ENCODE measurements around the gene KCNC2. TPM values are rescaled to one million over a fixed set of nuclear protein-coding genes. Genes with fewer than 3 reads are reported as not detected.

KCNC2 gene
- total RNA-seq, 2 donors from 2014 or later, result not detected

- Mint-ChIP-seq H3K4me3 (no peak overlapping the region), H3K27ac (no peak overlapping the region), H3K36me3 (ENCODE audit: low read depth) (no peaks in the 10 kb centered on the region), H3K27me3 (ENCODE audit: insufficient read depth) (no peaks in the 10 kb centered on the region), H3K9me3 (no peaks in the 10 kb centered on the region), H3K4me1 (no peaks in the 10 kb centered on the region)
- no peaks in the 10 kb centered on the region for H3K36me3 ChIP-seq (ENCODE audit: control insufficient read depth, insufficient read depth, low read length)
- 94% methylated on average over 2 of the region's 2 CpGs; no CpG with 5 or more reads in 1 of the 2 experiments for WGBS, 2 experiments (ENCODE audit: insufficient coverage in 1 of 2, insufficient read length in 1 of 2)
- H3K4me3 ChIP-seq (ENCODE audit: low read length), result no peak overlapping the region
- DNase-seq, result no peak
- no peak overlapping the region for H3K27ac ChIP-seq (ENCODE audit: low read depth, low read length)
- no peaks in the 10 kb centered on the region for H3K4me1 ChIP-seq (ENCODE audit: control insufficient read depth, insufficient read depth, low read length)
- H3K9me3 ChIP-seq (ENCODE audit: control insufficient read depth, low read length), result no peaks in the 10 kb centered on the region
- H3K27me3 ChIP-seq (ENCODE audit: control insufficient read depth, insufficient read depth, low read length, poor library complexity, severe bottlenecking), result no peaks in the 10 kb centered on the region
- no peak overlapping the region for H3K9ac ChIP-seq (ENCODE audit: extremely low read depth, low read length, poor library complexity, severe bottlenecking)
- TF ChIP-seq CTCF (conservative IDR thresholded peaks at IDR 0.05), result no peak
These were observed 53.7 kb downstream of the KCNC2 start for GRCh38 chr12:75155962-75156361.

GRCh38 chr12:75154388-75154787, 55.3 kb downstream of the KCNC2 start:
- H3K4me3 Mint-ChIP-seq, result no peak overlapping the region
- DNase-seq, result no peak
- H3K36me3 Mint-ChIP-seq (ENCODE audit: low read depth), result no peaks in the 10 kb centered on the region
- 73 to 90% methylated on average over 1 of the region's 1 CpG for WGBS, 2 experiments (ENCODE audit: insufficient coverage in 1 of 2, insufficient read length in 1 of 2)
- H3K9me3 Mint-ChIP-seq, result no peaks in the 10 kb centered on the region
- H3K27ac Mint-ChIP-seq, result no peak overlapping the region
- H3K4me1 Mint-ChIP-seq, result no peaks in the 10 kb centered on the region
- no peaks in the 10 kb centered on the region for H3K27me3 ChIP-seq (ENCODE audit: control insufficient read depth, insufficient read depth, low read length, poor library complexity, severe bottlenecking)
- H3K27me3 Mint-ChIP-seq (ENCODE audit: insufficient read depth), result no peaks in the 10 kb centered on the region
- no peak overlapping the region for H3K4me3 ChIP-seq (ENCODE audit: low read length)
- no peak for TF ChIP-seq CTCF (conservative IDR thresholded peaks at IDR 0.05)
- H3K9ac ChIP-seq (ENCODE audit: extremely low read depth, low read length, poor library complexity, severe bottlenecking), result no peak overlapping the region
- H3K36me3 ChIP-seq (ENCODE audit: control insufficient read depth, insufficient read depth, low read length), result no peaks in the 10 kb centered on the region
- no peaks in the 10 kb centered on the region for H3K4me1 ChIP-seq (ENCODE audit: control insufficient read depth, insufficient read depth, low read length)
- H3K27ac ChIP-seq (ENCODE audit: low read depth, low read length), result no peak overlapping the region
- no peaks in the 10 kb centered on the region for H3K9me3 ChIP-seq (ENCODE audit: control insufficient read depth, low read length)

- Mint-ChIP-seq H3K27me3 (ENCODE audit: insufficient read depth) (no peaks in the 10 kb centered on the region), H3K4me3 (no peak overlapping the region), H3K4me1 (no peaks in the 10 kb centered on the region), H3K27ac (no peak overlapping the region), H3K36me3 (ENCODE audit: low read depth) (no peaks in the 10 kb centered on the region), H3K9me3 (no peaks in the 10 kb centered on the region)
- 89 to 93% methylated on average over 3 to 5 of the region's 5 CpGs for WGBS, 2 experiments (ENCODE audit: insufficient coverage in 1 of 2, insufficient read length in 1 of 2)
- TF ChIP-seq CTCF (conservative IDR thresholded peaks at IDR 0.05), result no peak
- Histone ChIP-seq H3K36me3 (ENCODE audit: control insufficient read depth, insufficient read depth, low read length) (no peaks in the 10 kb centered on the region), H3K27ac (ENCODE audit: low read depth, low read length) (no peak overlapping the region), H3K4me1 (ENCODE audit: control insufficient read depth, insufficient read depth, low read length) (no peaks in the 10 kb centered on the region), H3K4me3 (ENCODE audit: low read length) (no peak overlapping the region), H3K27me3 (ENCODE audit: control insufficient read depth, insufficient read depth, low read length, poor library complexity, severe bottlenecking) (no peaks in the 10 kb centered on the region), H3K9ac (ENCODE audit: extremely low read depth, low read length, poor library complexity, severe bottlenecking) (no peak overlapping the region), H3K9me3 (ENCODE audit: control insufficient read depth, low read length) (no peaks in the 10 kb centered on the region)
- DNase-seq, result no peak
These were observed 70.4 kb downstream of the KCNC2 start for GRCh38 chr12:75139196-75139595.
